Mucosa of rectum (tissue), 2 donors: Measurements from ENCODE around the gene CPSF4.

ENCODE experiments used
- H3K27ac ChIP-seq, 2 donors: one replicate each; pipeline ENCODE4 v1.7.0; 2013; ENCODE audit warnings: inconsistent platforms in 2 of 2, low read depth in 2 of 2, low read length in 2 of 2
- H3K27me3 ChIP-seq, 2 donors: one replicate each; pipeline ENCODE4 v1.7.0; 2013; ENCODE audit warnings: low read length in 2 of 2; ENCODE audit not compliant: control insufficient read depth in 2 of 2, insufficient read depth in 2 of 2
- H3K36me3 ChIP-seq, 2 donors: one replicate each; pipeline ENCODE4 v1.7.0; 2013; ENCODE audit warnings: low read length in 2 of 2; ENCODE audit not compliant: control insufficient read depth in 2 of 2, insufficient read depth in 2 of 2
- H3K4me1 ChIP-seq, 2 donors: one replicate each; pipeline ENCODE4 v1.7.0; 2013; ENCODE audit warnings: low read length in 2 of 2, mild to moderate bottlenecking in 1 of 2; ENCODE audit not compliant: control insufficient read depth in 2 of 2, insufficient read depth in 2 of 2
- H3K4me3 ChIP-seq, 2 donors: one replicate each; pipeline ENCODE4 v1.7.0; 2013; ENCODE audit warnings: low read length in 2 of 2
- H3K9ac ChIP-seq, 2 donors: one replicate each; pipeline ENCODE4 v1.7.0; 2013; ENCODE audit warnings: low read length in 2 of 2, low read depth in 1 of 2, mild to moderate bottlenecking in 1 of 2
- H3K9me3 ChIP-seq, 2 donors: one replicate each; pipeline ENCODE4 v1.7.0; 2013; ENCODE audit warnings: low read length in 2 of 2; ENCODE audit not compliant: control insufficient read depth in 2 of 2
- donor health status: healthy.
- donor health status: Normal muscosa, but diverticular disease.

The CPSF4 gene

DNA sequence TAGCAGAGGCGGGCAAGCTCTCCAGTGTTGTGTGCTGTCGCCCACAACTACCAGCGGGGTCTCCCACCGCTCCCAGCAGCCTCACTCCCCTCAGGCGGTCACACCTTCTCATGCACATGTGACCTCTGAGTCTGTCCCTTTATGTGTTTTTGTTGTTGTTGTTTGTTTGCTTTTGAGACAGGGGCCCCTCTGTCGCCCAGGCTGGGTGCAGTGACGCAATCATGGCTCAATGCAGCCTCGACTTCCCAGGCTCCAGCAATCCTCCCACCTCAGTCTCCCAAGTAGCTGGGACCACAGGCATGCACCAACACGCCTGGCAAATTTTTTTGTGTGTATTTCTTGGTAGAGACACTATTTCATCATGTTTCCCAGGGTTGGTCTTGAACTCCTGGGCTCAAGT lies 1.5 kb downstream of the CPSF4 start:
- peak overlapping the region in 1 of 2 donors; percentile 89 for H3K4me3 ChIP-seq
- no peaks in the 10 kb centered on the region for H3K27me3 ChIP-seq
- H3K4me1 ChIP-seq = peaks cover 16 to 17% of the 10 kb centered on the region in 2 donors
- H3K9me3 ChIP-seq = no peaks in the 10 kb centered on the region
- H3K36me3 ChIP-seq = peaks cover 9 to 14% of the 10 kb centered on the region in 2 donors
- no peak overlapping the region for H3K27ac ChIP-seq
- no peak overlapping the region for H3K9ac ChIP-seq

DNA sequence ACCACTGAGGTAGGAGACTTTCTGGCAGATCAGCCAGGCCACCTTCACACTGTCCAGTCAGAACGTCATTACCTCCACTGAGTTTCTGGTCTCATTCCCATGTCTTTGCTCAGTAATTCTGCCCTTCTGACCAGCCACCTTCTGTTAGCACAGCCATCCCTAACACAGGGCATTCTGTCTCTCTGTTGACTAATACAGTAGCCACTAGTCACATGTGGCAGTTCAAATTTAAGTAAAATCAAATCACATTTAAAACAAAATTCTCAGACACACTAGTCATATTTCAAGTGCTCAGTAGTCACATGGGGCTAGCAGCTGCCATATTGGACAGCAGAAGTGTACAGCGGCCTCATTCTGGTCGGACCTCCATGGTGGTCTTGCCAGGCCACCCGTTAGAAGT lies 7.4 kb downstream of the CPSF4 start:
- Histone ChIP-seq H3K27me3 (no peaks in the 10 kb centered on the region), H3K4me3 (no peak overlapping the region), H3K9ac (no peak overlapping the region), H3K36me3 (peaks cover 40 to 55% of the 10 kb centered on the region in 2 donors), H3K27ac (no peak overlapping the region), H3K9me3 (no peaks in the 10 kb centered on the region), H3K4me1 (no peaks in the 10 kb centered on the region)

- Histone ChIP-seq H3K9me3 (no peaks in the 10 kb centered on the region), H3K36me3 (peaks cover 44 to 63% of the 10 kb centered on the region in 2 donors), H3K27me3 (no peaks in the 10 kb centered on the region)
Measured at GRCh38 chr7:99447943-99448342, 9.2 kb downstream of the CPSF4 start.

GRCh38 chr7:99448855-99449254 lies 10.1 kb downstream of the CPSF4 start:
- Histone ChIP-seq H3K4me3 (no peak overlapping the region), H3K27ac (no peak overlapping the region), H3K9me3 (no peaks in the 10 kb centered on the region), H3K9ac (no peak overlapping the region), H3K36me3 (peaks cover 48 to 69% of the 10 kb centered on the region in 2 donors), H3K27me3 (no peaks in the 10 kb centered on the region), H3K4me1 (no peaks in the 10 kb centered on the region)

More at GRCh38 chr7:99447943-99448342, 9.2 kb downstream of the CPSF4 start:
- Histone ChIP-seq H3K4me3 (no peak overlapping the region), H3K9ac (no peak overlapping the region), H3K27ac (no peak overlapping the region), H3K4me1 (no peaks in the 10 kb centered on the region)

GRCh38 chr7:99449326-99449725 lies 10.6 kb downstream of the CPSF4 start:
- H3K9ac ChIP-seq = no peak overlapping the region
- H3K27ac ChIP-seq = no peak overlapping the region
- no peaks in the 10 kb centered on the region for H3K27me3 ChIP-seq
- H3K4me3 ChIP-seq = no peak overlapping the region
- H3K9me3 ChIP-seq = no peaks in the 10 kb centered on the region
- peaks cover 49 to 73% of the 10 kb centered on the region in 2 donors for H3K36me3 ChIP-seq
- H3K4me1 ChIP-seq = no peaks in the 10 kb centered on the region

DNA sequence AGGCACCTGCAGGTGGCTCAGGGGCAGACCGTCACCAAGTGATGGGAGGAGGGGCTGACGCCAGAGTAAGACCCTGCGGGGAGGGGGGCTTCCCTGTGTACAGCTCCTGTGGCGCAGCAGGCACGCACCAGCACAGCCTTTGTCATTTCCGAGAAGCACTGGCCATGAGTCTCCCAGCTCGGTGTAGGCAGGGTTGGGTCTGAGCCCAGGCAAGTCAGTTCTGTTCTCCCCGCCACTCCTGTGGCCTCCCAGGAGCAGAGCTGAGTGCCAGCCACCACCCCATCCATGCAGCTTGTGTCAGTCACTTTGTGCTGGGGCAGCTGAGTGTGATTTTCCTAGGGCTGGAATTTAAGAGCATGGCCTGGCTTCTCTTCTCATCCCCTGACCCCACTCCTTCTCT lies 13.2 kb downstream of the CPSF4 start:
- Histone ChIP-seq H3K27ac (no peak overlapping the region), H3K4me1 (no peaks in the 10 kb centered on the region)

DNA sequence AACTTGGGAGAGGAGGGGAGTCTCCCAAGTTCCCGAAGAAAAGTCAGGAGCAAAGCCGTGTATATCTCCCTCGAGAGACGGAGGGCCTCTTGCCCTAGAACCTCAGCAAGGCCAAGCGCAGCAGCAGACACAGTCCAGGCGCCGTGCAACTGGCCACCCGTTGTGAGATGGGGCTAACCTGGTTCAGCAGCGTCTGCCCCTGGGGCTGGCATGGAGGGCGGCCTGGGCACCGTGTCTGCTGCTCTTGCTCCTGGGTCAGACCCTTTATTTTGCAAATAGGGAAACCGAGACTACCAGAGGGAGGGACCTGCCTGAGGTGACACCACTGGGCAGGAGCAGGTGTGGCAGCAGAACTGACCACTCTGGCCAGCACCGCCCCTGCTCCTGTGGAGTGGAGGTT lies 13.8 kb downstream of the CPSF4 start:
- H3K36me3 ChIP-seq = peaks cover 59 to 89% of the 10 kb centered on the region in 2 donors
- H3K4me3 ChIP-seq = no peak overlapping the region
- H3K4me1 ChIP-seq = no peaks in the 10 kb centered on the region
- no peaks in the 10 kb centered on the region for H3K9me3 ChIP-seq
- H3K9ac ChIP-seq = no peak overlapping the region
- H3K27ac ChIP-seq = no peak overlapping the region
- H3K27me3 ChIP-seq = no peaks in the 10 kb centered on the region

More for the DNA sequence above, 13.2 kb downstream of the CPSF4 start:
- no peaks in the 10 kb centered on the region for H3K27me3 ChIP-seq
- no peak overlapping the region for H3K9ac ChIP-seq
- H3K4me3 ChIP-seq = no peak overlapping the region
- peaks cover 53 to 83% of the 10 kb centered on the region in 2 donors for H3K36me3 ChIP-seq
- H3K9me3 ChIP-seq = no peaks in the 10 kb centered on the region

- Histone ChIP-seq H3K27me3 (no peaks in the 10 kb centered on the region), H3K27ac (no peak overlapping the region), H3K36me3 (peaks cover 58 to 89% of the 10 kb centered on the region in 2 donors), H3K9me3 (no peaks in the 10 kb centered on the region), H3K4me1 (no peaks in the 10 kb centered on the region), H3K4me3 (no peak overlapping the region), H3K9ac (no peak overlapping the region)
Measured at GRCh38 chr7:99453105-99453504, 14.4 kb downstream of the CPSF4 start.

DNA sequence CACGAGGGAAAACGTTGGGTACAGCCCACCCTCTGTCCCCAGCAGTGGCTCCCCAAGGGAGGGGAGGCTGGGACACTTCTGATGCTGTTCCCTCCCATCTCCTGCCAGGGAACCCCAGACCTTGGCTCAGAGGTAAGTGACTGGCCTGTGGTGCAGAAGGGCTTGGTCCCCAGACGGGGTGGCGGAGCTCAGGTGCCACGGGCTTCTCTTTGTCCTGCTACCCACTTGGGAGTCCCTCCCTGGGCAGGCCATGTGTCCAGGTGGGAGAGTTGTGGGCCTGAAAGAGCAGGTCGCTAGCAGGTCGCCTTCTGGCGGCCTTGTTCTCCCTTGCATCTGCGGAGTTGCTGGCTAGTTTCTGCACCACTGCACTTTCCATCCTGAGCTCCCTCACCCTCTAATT lies 17.1 kb downstream of the CPSF4 start:
- peaks cover 59 to 86% of the 10 kb centered on the region in 2 donors for H3K36me3 ChIP-seq
- no peak overlapping the region for H3K4me3 ChIP-seq
- no peak overlapping the region for H3K9ac ChIP-seq
- H3K9me3 ChIP-seq = no peaks in the 10 kb centered on the region
- H3K27me3 ChIP-seq = no peaks in the 10 kb centered on the region
- H3K4me1 ChIP-seq = no peaks in the 10 kb centered on the region
- no peak overlapping the region for H3K27ac ChIP-seq

- H3K36me3 ChIP-seq = peaks cover 59 to 83% of the 10 kb centered on the region in 2 donors
- H3K27ac ChIP-seq = no peak overlapping the region
- H3K27me3 ChIP-seq = no peaks in the 10 kb centered on the region
- H3K9ac ChIP-seq = no peak overlapping the region
- H3K9me3 ChIP-seq = no peaks in the 10 kb centered on the region
- no peak overlapping the region for H3K4me3 ChIP-seq
- no peaks in the 10 kb centered on the region for H3K4me1 ChIP-seq
Measured at GRCh38 chr7:99456288-99456687, 17.5 kb downstream of the CPSF4 start.
